ENCODE results near the gene ZFP90.

- TF ChIP-seq CTCF (IDR thresholded peaks at IDR 0.05 in 4 of 5, conservative IDR thresholded peaks at IDR 0.05 in 1 of 5), result no peak
- peak; percentile 29 to 43 for TF ChIP-seq POLR2A (IDR thresholded peaks at IDR 0.05)
These were observed at the start of gene ZFP90 for GRCh38 chr16:68538880-68539701.

All from gastrocnemius medialis (tissue), 4 donors.